ENCODE results near the gene SMOC2.

DNA sequence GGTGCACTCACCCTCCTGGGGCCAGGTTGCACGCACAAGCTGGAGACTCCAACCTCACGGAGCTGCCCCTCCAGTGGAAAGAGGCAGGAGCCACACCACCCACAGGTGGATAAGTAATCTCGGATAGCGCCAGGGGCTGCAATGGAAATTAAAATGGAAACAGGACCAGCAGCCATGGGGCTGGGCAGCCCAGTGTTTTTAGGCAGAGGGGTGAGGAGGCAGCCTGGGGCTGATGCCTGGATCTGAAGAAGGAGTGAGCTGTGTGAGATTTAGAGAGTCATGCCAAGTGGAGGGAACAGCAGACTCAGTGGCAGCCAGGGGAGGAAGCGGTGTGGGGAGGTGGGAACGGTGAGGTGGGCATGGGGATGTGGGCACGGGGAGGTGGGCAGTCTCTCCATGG is 275.6 kb downstream of the SMOC2 start:
- TF ChIP-seq, protein P1, sequence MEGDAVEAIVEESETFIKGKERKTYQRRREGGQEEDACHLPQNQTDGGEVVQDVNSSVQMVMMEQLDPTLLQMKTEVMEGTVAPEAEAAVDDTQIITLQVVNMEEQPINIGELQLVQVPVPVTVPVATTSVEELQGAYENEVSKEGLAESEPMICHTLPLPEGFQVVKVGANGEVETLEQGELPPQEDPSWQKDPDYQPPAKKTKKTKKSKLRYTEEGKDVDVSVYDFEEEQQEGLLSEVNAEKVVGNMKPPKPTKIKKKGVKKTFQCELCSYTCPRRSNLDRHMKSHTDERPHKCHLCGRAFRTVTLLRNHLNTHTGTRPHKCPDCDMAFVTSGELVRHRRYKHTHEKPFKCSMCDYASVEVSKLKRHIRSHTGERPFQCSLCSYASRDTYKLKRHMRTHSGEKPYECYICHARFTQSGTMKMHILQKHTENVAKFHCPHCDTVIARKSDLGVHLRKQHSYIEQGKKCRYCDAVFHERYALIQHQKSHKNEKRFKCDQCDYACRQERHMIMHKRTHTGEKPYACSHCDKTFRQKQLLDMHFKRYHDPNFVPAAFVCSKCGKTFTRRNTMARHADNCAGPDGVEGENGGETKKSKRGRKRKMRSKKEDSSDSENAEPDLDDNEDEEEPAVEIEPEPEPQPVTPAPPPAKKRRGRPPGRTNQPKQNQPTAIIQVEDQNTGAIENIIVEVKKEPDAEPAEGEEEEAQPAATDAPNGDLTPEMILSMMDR (conservative IDR thresholded peaks at IDR 0.05; ENCODE audit: low read depth, low read length) = no peak
- TF ChIP-seq POLR2A (IDR thresholded peaks at IDR 0.05; ENCODE audit: low read depth, low read length) = no peak
- no peak for TF ChIP-seq RCOR1 (IDR thresholded peaks at IDR 0.05; ENCODE audit: insufficient replicate concordance, low read length)
- no peak for TF ChIP-seq RFX5 (IDR thresholded peaks at IDR 0.05; ENCODE audit: low read depth, low read length)
- TF ChIP-seq RAD21 (IDR thresholded peaks at IDR 0.05; ENCODE audit: low read length) = no peak
- no peak for TF ChIP-seq FOS (IDR thresholded peaks at IDR 0.05; ENCODE audit: low read depth, low read length)
- no peak for TF ChIP-seq CEBPB (IDR thresholded peaks at IDR 0.05; ENCODE audit: low read depth, low read length)
- no peak for TF ChIP-seq SMC3 (IDR thresholded peaks at IDR 0.05; ENCODE audit: low read depth, low read length)
- TF ChIP-seq MAFK (IDR thresholded peaks at IDR 0.05; ENCODE audit: low read depth, low read length) = no peak
- TF ChIP-seq, protein P2, sequence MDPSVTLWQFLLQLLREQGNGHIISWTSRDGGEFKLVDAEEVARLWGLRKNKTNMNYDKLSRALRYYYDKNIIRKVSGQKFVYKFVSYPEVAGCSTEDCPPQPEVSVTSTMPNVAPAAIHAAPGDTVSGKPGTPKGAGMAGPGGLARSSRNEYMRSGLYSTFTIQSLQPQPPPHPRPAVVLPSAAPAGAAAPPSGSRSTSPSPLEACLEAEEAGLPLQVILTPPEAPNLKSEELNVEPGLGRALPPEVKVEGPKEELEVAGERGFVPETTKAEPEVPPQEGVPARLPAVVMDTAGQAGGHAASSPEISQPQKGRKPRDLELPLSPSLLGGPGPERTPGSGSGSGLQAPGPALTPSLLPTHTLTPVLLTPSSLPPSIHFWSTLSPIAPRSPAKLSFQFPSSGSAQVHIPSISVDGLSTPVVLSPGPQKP (IDR thresholded peaks at IDR 0.05; ENCODE audit: borderline replicate concordance, low read depth, low read length) = no peak
- no peak for TF ChIP-seq BHLHE40 (IDR thresholded peaks at IDR 0.05; ENCODE audit: low read depth, low read length)
- no peak for TF ChIP-seq MAZ (IDR thresholded peaks at IDR 0.05; ENCODE audit: borderline replicate concordance, low read depth, low read length)
- no peak for TF ChIP-seq CHD1 (IDR thresholded peaks at IDR 0.05; ENCODE audit: low read depth, low read length)
- TF ChIP-seq, protein P3, sequence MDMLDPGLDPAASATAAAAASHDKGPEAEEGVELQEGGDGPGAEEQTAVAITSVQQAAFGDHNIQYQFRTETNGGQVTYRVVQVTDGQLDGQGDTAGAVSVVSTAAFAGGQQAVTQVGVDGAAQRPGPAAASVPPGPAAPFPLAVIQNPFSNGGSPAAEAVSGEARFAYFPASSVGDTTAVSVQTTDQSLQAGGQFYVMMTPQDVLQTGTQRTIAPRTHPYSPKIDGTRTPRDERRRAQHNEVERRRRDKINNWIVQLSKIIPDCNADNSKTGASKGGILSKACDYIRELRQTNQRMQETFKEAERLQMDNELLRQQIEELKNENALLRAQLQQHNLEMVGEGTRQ (IDR thresholded peaks at IDR 0.05; ENCODE audit: low read depth, low read length) = no peak

Measured in IMR-90 (cell line).